ENCODE data around the gene CFAP91.

CFAP91 gene

GRCh38 chr3:119702530-119703527 is at the start of gene CFAP91:
TSS of gene CFAP91 (plus strand) at chr3:119703022. CDS start at chr3:119703099, 77 bp downstream.
- peak; percentile 92 for DNase-seq

DNA sequence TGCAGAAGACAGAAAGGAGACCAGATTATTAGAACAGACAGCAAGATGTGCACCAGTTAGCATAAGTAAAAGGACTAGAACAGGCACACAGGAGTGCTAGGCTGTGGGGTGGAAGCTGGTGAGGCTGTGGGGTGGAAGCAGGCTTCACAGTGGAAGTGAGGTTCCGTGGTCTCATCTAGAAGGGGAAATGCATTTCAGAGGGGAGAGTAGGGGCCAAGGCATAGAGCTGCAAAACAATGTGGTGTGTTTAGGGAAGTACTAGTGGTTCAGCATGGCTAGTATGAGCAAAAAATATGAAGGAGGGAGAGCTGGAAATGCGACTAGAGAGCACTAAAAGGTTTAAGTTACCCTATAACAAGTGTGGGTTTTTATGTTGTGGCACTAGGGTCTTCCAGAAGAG is 48.9 kb upstream of the CFAP91 start:
- no peak for DNase-seq

GRCh38 chr3:119657887-119658702 is 44.7 kb upstream of the CFAP91 start:
- DNase-seq: no peak

- DNase-seq: no peak
These were observed 43.8 kb upstream of the CFAP91 start for GRCh38 chr3:119658994-119659393.

- DNase-seq: no peak
These were observed 43.1 kb upstream of the CFAP91 start for GRCh38 chr3:119659606-119660291.

- DNase-seq: no peak
These were observed 42.1 kb upstream of the CFAP91 start, which contains the start of gene POPDC2 for GRCh38 chr3:119660474-119661440. TSS of gene POPDC2 (minus strand) at chr3:119660589. CDS start at chr3:119660423, 166 bp downstream.

GRCh38 chr3:119662604-119663373 is 40.0 kb upstream of the CFAP91 start:
- DNase-seq: no peak

GRCh38 chr3:119663885-119664284 is 38.9 kb upstream of the CFAP91 start:
- DNase-seq: no peak

- DNase-seq: no peak
These were observed 38.5 kb upstream of the CFAP91 start for GRCh38 chr3:119664370-119664769.

DNA sequence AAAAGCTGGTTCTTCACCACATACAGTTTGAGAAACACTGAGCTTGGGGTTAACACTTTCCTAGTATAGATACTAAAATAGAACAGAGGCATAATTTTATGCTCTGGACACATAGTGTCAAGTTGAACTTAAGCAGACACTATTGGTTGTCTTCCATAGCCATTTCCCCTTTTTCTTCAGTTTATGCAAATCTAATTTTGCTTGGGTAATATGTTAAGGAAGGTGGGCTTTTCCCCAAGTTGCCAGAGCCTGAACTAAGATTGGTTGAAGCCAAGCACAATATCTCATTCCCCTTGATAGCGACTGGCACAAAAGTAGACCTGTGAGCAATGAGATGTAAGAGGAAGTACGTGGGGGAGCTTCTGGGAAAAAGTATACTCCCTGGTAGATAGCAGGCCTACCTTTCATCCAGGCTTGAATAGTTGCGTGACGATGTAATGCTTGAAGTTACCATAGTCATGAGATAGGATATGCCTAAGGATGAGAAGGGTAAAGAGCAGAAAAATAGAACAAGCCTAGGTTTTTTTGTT is 37.9 kb upstream of the CFAP91 start:
- no peak for DNase-seq

DNA sequence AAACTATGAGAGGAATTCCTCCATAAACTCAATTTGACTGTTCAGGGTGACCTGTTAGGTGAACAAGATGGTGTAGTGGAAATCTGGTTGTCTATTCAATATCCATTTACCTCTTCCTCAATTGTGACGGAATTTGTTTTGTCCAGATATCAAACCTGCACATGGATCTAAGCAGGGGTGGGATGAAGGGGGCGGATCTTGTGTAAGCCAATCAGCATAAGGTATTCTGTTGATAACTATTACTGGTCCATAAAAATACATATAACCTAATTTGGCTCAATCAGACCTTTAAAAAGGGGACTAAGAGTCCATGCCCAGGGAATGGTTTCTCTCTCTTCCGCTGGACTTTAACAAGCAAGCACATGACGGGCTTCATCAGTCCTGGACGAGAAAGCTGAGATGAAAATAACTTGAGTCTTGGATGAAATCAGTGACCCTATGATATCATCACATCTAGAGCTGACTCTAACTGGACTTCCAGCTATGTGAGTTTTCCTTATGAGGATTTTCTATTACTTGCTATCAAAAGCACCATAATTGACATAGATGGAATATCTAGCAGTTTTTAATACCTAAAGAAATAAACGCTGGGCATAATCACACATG is 36.8 kb upstream of the CFAP91 start:
- DNase-seq: no peak

DNA sequence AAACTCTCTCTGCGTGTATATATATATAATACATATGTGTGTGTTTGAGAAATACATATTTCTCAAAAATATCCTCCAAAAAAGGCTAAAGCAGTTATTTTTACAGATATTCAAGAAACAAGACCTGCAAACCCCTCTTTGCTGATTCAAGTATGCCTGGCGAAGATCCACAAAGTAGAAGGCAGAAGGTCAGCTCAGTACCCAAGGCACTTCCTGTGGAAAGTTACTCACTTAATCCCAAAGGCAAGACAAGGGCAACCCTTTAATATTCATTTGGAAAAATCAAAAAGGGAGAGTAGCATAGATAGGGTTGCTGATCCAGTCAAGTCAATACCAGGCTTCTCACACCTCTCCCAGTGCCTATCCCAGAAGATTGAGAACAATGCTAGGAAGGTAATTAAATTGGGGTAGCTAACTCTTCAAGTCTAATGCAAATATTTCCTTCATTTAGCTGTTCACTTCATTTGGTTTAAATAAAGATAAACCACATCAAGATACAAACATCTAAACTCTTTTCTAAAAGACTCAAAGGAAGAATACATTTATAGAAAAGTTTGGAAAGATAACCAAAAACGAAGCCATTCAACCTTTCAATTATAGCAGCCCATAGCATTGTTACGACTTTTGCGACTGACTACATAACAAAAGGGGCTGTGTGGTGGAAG is 32.8 kb upstream of the CFAP91 start:
- no peak for DNase-seq

- DNase-seq: no peak
These were observed 30.0 kb upstream of the CFAP91 start for GRCh38 chr3:119672776-119673175.

- DNase-seq: no peak
These were observed 28.9 kb upstream of the CFAP91 start for GRCh38 chr3:119673875-119674274.

DNA sequence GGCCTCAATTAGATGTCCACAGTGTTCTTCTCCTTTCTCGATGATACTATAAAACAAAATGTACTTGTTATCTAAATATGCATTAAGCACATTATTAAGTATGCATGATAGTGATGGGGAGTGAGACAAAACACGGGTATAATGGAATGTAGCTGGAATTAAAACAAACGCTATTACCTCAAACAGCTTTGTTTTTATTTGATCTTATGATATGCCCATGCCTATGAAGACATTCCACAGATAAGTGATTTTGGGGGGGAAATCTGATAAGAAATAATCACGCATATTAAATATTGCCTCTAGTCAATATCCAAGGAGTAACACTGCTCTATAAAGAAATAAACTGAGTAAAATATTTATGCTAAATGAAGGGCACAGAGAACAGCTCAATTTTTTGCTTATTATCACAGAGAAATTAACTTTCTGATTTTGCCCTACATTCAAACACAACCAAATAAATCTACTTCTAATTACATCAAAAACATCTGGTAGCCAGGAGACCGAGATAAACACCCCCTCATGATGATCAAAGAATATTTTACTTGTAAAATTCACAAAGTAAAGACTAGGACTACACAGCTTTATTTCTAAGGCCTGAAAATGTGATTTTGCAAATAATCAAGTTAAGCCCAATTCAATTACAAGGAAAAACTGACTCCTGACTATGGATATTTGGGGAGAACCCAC is 27.5 kb upstream of the CFAP91 start:
- no peak for DNase-seq

DNA sequence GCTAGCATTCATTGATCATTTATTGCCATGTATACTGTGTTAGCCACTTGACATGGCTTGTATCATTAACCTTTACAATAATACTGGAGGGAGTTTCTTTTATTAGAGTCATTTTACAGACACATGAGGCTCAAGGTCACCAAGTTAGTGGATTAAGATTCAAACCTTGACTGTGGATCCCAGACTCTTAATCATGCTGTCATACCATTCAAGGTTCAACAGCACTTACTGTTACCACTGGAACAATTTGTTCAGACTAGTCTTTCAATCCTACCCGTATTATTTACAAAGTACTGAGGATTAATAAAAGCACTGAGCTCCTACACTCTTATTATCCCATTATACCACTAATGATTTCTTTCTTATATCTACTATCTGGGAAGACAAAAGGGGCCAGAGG is 26.8 kb upstream of the CFAP91 start:
- DNase-seq: no peak

DNA sequence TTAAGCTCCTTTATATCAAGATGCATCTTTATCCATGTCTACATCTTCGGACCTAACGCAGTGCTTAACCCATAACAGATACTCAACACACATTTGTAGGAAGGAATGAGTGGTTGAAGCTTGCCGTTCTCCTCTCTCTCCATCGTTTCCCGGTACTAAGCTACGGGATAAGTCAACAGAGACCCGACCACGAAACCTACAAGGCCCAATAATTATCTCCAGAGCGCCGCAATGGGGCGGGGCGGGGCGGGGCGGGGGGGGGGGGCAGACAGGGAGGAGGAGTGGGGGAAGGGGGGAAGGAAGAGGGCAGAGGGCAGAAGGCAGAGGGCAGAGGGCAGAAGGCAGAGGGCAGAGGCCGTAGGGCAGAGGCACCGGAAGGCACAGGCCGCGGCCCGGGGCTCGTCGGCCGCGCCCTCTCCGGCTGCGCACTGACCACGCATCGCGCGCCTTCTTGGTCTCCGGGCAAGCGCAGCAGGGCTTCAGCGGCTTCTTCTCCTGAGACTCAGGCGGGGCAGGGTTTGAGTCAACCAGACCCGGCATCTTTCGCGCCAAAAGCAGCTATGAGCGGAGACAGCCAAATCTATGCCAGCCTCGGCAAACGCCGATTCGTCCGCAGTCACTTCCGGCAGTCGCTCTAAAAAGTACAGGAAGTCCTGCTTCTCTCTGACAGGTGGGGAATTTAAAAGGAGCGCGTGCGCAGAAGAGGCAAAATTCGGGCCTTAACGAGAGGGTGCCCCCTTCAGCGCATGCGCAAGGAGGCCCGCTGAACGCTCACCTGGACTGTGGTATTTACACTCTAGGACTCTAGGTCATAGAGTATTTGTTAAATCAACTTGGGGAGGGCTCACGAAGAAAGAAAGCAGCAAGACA is 25.8 kb upstream of the CFAP91 start, which contains the start of gene COX17:
Gene COX17 (minus strand): TSS at position 636 of the 870 bp plus-strand sequence. CDS start 96 bp downstream, at position 540.
- peak; percentile 99 for DNase-seq

DNA sequence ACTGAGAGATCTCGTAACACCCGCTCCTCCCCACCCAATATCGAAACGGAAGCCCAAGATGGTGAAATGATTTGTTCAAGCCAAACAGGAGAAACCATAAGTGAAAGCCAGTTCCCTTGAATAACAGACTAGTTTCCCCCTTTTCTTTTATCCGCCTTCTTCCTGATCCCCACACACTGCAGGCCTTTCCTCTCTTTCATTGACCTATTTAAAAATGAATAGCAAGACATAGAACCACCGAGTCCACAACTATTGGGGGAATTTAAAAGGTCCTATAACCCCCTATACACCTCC is 25.2 kb upstream of the CFAP91 start:
- no peak for DNase-seq

All from CD4-positive, alpha-beta T cell treated with Interleukin-17A for 1 hour (primary cell).